MCF 10A (cell line): ENCODE measurements around the gene THADA. TPM values are rescaled to one million over a fixed set of nuclear protein-coding genes. Genes with fewer than 3 reads are reported as not detected.

Experiments
- BruUV-seq: library from RNA; stranded (reverse); fragments of 400-500 nt; replicated peaks from 2 replicates; lab custom pipeline; 2021; lab: Mats Ljungman, UMichigan
- CTCF ChIA-PET: fragments of 300-600 bp; sonication (Branson Sonifier 250); formaldehyde crosslinking; extraction: SDS; loops from one replicate; lab custom pipeline; 2021; ENCODE audit warnings: antibody characterized with exemption, inconsistent platforms; lab: Yijun Ruan, JAX
- POLR2A ChIA-PET: fragments of 300-600, 350-650 bp; sonication (Branson Sonifier 250); formaldehyde crosslinking; extraction: SDS; loops from one replicate; lab custom pipeline; 2020; ENCODE audit warnings: antibody characterized with exemption, inconsistent platforms; lab: Yijun Ruan, JAX
- DNase-seq: peaks from one replicate; pipeline ENCODE4 v3.0.0-alpha.2; 2018; ENCODE audit not compliant: unreplicated experiment
- H3K27ac Mint-ChIP-seq: one replicate; pipeline ENCODE4 v1.8.0; 2022; ENCODE audit warnings: mild to moderate bottlenecking, low read depth, mixed read lengths; ENCODE audit not compliant: unreplicated experiment
- H3K27me3 Mint-ChIP-seq: one replicate; pipeline ENCODE4 v1.8.0; 2022; ENCODE audit warnings: mixed read lengths; ENCODE audit not compliant: insufficient read depth, unreplicated experiment
- H3K36me3 Mint-ChIP-seq: one replicate; pipeline ENCODE4 v1.8.0; 2022; ENCODE audit warnings: mild to moderate bottlenecking, moderate library complexity, mixed read lengths; ENCODE audit not compliant: insufficient read depth, unreplicated experiment
- H3K4me1 Mint-ChIP-seq: one replicate; pipeline ENCODE4 v1.8.0; 2022; ENCODE audit warnings: mixed read lengths; ENCODE audit not compliant: insufficient read depth, unreplicated experiment
- H3K4me3 Mint-ChIP-seq: one replicate; pipeline ENCODE4 v1.8.0; 2022; ENCODE audit warnings: mild to moderate bottlenecking, moderate library complexity, mixed read lengths; ENCODE audit not compliant: unreplicated experiment
- H3K9me3 Mint-ChIP-seq: one replicate; pipeline ENCODE4 v1.8.0; 2022; ENCODE audit warnings: mixed read lengths; ENCODE audit not compliant: unreplicated experiment
- CTCF ChIP-seq: fragments of 200-600 bp; IDR thresholded peaks from one replicate; pipeline ENCODE4 v1.8.0; 2022; ENCODE audit warnings: antibody characterized with exemption, mild to moderate bottlenecking; ENCODE audit not compliant: unreplicated experiment
- intact Hi-C: fragments of 100-400 bp; cut with micrococcal nuclease; formaldehyde crosslinking; loops from 2 replicates; pipeline ENCODE4 v1.14.1; 2022
- total RNA-seq: library from RNA; stranded (reverse); gene quantifications from 2 replicates; pipeline ENCODE4 v1.2.3, GENCODE V29; 2022

Gene THADA
- total RNA-seq, 1 experiment from 2014 or later, result 49.8 TPM

GRCh38 chr2:43196768-43197587 lies 398.9 kb downstream of the THADA start:
- no peak overlapping the region for H3K27ac Mint-ChIP-seq
- DNase-seq, result no peak
- H3K4me3 Mint-ChIP-seq, result no peak overlapping the region
- TF ChIP-seq CTCF, result no peak
- ChIA-PET POLR2A (interaction anchor here (0.6 kb wide), 1 partner anchor 152 kb away, joined by 3 read pairs; no protein-coding TSS in a partner anchor), CTCF (interaction anchor here (0.6 kb wide), 2 partner anchors 21 to 273 kb away, joined by 3 to 4 read pairs; no protein-coding TSS in a partner anchor)
- no TSS peak for BruUV-seq
- H3K9me3 Mint-ChIP-seq, result no peaks in the 10 kb centered on the region
- H3K36me3 Mint-ChIP-seq, result no peaks in the 10 kb centered on the region
- intact Hi-C loops, result no loop called here
- no peaks in the 10 kb centered on the region for H3K27me3 Mint-ChIP-seq
- peaks cover 15% of the 10 kb centered on the region for H3K4me1 Mint-ChIP-seq

- TF ChIP-seq CTCF, result no peak
- no TSS peak for BruUV-seq
- ChIA-PET POLR2A (interaction anchor here (0.7 to 1.5 kb wide), 2 partner anchors 10 to 28 kb away, joined by 3 to 4 read pairs; no protein-coding TSS in a partner anchor), CTCF (no interaction called here)
- peaks cover 8% of the 10 kb centered on the region for H3K4me1 Mint-ChIP-seq
- no peaks in the 10 kb centered on the region for H3K9me3 Mint-ChIP-seq
- intact Hi-C loops, result no loop called here
- DNase-seq, result no peak
- H3K27me3 Mint-ChIP-seq, result no peaks in the 10 kb centered on the region
- H3K4me3 Mint-ChIP-seq, result no peak overlapping the region
- H3K36me3 Mint-ChIP-seq, result no peaks in the 10 kb centered on the region
- no peak overlapping the region for H3K27ac Mint-ChIP-seq
Measured at GRCh38 chr2:43194121-43194869, 401.5 kb downstream of the THADA start.

GRCh38 chr2:43193652-43194120 lies 402.2 kb downstream of the THADA start:
- Mint-ChIP-seq H3K36me3 (no peaks in the 10 kb centered on the region), H3K4me1 (peaks cover 5% of the 10 kb centered on the region), H3K27ac (no peak overlapping the region), H3K27me3 (no peaks in the 10 kb centered on the region), H3K9me3 (no peaks in the 10 kb centered on the region), H3K4me3 (no peak overlapping the region)
- intact Hi-C loops, result no loop called here
- POLR2A ChIA-PET, result interaction anchor here (0.6 to 0.7 kb wide), 2 partner anchors 10 to 68 kb away, joined by 3 read pairs; no protein-coding TSS in a partner anchor
- no peak for DNase-seq
- CTCF ChIA-PET, result no interaction called here
- no TSS peak for BruUV-seq
- TF ChIP-seq CTCF, result no peak
